Trophoblast cell (in vitro differentiated cells and primary cell): Measurements from ENCODE around the gene KRT3.

Experiments used
- DNase-seq, 2 donors: peaks; one replicate each; pipeline ENCODE4 v3.0.0-alpha.2; 2016
- H2AFZ ChIP-seq: 2 replicates; pipeline ENCODE4 v1.6.1; 2013; ENCODE audit warnings: low read length, moderate library complexity, mild to moderate bottlenecking; ENCODE audit not compliant: insufficient read depth, poor library complexity
- H2AK5ac ChIP-seq: 2 replicates; pipeline ENCODE4 v1.6.1; 2013; ENCODE audit warnings: mild to moderate bottlenecking, low read length
- H2BK120ac ChIP-seq: 2 replicates; pipeline ENCODE4 v1.6.1; 2013; ENCODE audit warnings: low read length, mild to moderate bottlenecking, moderate library complexity; ENCODE audit not compliant: insufficient read depth, poor library complexity
- H2BK12ac ChIP-seq: 2 replicates; pipeline ENCODE4 v1.6.1; 2013; ENCODE audit warnings: mild to moderate bottlenecking, low read length, moderate library complexity
- H2BK5ac ChIP-seq: 2 replicates; pipeline ENCODE4 v1.6.1; 2013; ENCODE audit warnings: low read length, low read depth, moderate library complexity, mild to moderate bottlenecking; ENCODE audit not compliant: poor library complexity
- H3K14ac ChIP-seq: 2 replicates; pipeline ENCODE4 v1.6.1; 2013; ENCODE audit warnings: mild to moderate bottlenecking, low read length
- H3K18ac ChIP-seq: 2 replicates; pipeline ENCODE4 v1.6.1; 2013; ENCODE audit warnings: mild to moderate bottlenecking, low read length
- H3K23ac ChIP-seq: 2 replicates; pipeline ENCODE4 v1.6.1; 2013; ENCODE audit warnings: low read length
- H3K27ac ChIP-seq: 2 replicates; pipeline ENCODE4 v1.5.1; 2013; ENCODE audit warnings: low read depth, mild to moderate bottlenecking, inconsistent platforms, low read length, moderate library complexity
- H3K27me3 ChIP-seq: 2 replicates; pipeline ENCODE4 v1.6.1; 2013; ENCODE audit warnings: inconsistent platforms, mild to moderate bottlenecking, low read length, moderate library complexity; ENCODE audit not compliant: insufficient read depth
- H3K36me3 ChIP-seq, 2 experiments: 1 replicate in 1 of 2; 2 replicates in 1 of 2; pipeline ENCODE4 v1.6.1; 2013; ENCODE audit warnings: low read length in 2 of 2, mild to moderate bottlenecking in 2 of 2, moderate library complexity in 1 of 2; ENCODE audit not compliant: insufficient read depth in 2 of 2, control insufficient read depth in 1 of 2
- H3K4ac ChIP-seq: 2 replicates; pipeline ENCODE4 v1.6.1; 2013; ENCODE audit warnings: low read depth, mild to moderate bottlenecking, low read length, moderate library complexity
- H3K4me1 ChIP-seq, 2 experiments: 1 replicate in 1 of 2; 2 replicates in 1 of 2; pipeline ENCODE4 v1.6.1; 2013; ENCODE audit warnings: low read length in 2 of 2, mild to moderate bottlenecking in 2 of 2, moderate library complexity in 1 of 2; ENCODE audit not compliant: insufficient read depth in 2 of 2, control insufficient read depth in 1 of 2
- H3K4me2 ChIP-seq: 2 replicates; pipeline ENCODE4 v1.6.1; 2013; ENCODE audit warnings: inconsistent platforms, mild to moderate bottlenecking, low read length, moderate library complexity
- H3K4me3 ChIP-seq: 2 replicates; pipeline ENCODE4 v1.5.1; 2013; ENCODE audit warnings: mild to moderate bottlenecking, low read depth, low read length, inconsistent platforms
- H3K79me1 ChIP-seq: one replicate; pipeline ENCODE4 v1.6.1; 2013; ENCODE audit warnings: low read length
- H3K79me2 ChIP-seq: 2 replicates; pipeline ENCODE4 v1.6.1; 2013; ENCODE audit warnings: low read length, mild to moderate bottlenecking; ENCODE audit not compliant: control insufficient read depth, insufficient read depth, poor library complexity
- H3K9ac ChIP-seq: 2 replicates; pipeline ENCODE4 v1.6.1; 2013; ENCODE audit warnings: mild to moderate bottlenecking, low read length
- H3K9me3 ChIP-seq: 2 replicates; pipeline ENCODE4 v1.6.1; 2013; ENCODE audit warnings: low read depth, mild to moderate bottlenecking, control low read depth, inconsistent platforms, low read length; ENCODE audit not compliant: insufficient read depth
- H4K12ac ChIP-seq: 2 replicates; pipeline ENCODE4 v1.6.1; 2013; ENCODE audit warnings: low read depth, mild to moderate bottlenecking, low read length, moderate library complexity
- H4K8ac ChIP-seq: 2 replicates; pipeline ENCODE4 v1.6.1; 2013; ENCODE audit warnings: low read depth, mild to moderate bottlenecking, low read length, moderate library complexity
- H4K91ac ChIP-seq: one replicate; pipeline ENCODE4 v1.6.1; 2013; ENCODE audit warnings: low read depth, mild to moderate bottlenecking, low read length, moderate library complexity
- WGBS: extraction: QIAGEN DNeasy Blood & Tissue Kit; methylation state at CpG from one replicate; pipeline ENCODE4 v1.1.7; 2013; ENCODE audit warnings: missing lambda C conversion rate; ENCODE audit not compliant: insufficient read length, insufficient coverage; ENCODE audit errors: extremely low coverage; 5-methylcytosine and 5-hydroxymethylcytosine counted together

Gene KRT3

DNA sequence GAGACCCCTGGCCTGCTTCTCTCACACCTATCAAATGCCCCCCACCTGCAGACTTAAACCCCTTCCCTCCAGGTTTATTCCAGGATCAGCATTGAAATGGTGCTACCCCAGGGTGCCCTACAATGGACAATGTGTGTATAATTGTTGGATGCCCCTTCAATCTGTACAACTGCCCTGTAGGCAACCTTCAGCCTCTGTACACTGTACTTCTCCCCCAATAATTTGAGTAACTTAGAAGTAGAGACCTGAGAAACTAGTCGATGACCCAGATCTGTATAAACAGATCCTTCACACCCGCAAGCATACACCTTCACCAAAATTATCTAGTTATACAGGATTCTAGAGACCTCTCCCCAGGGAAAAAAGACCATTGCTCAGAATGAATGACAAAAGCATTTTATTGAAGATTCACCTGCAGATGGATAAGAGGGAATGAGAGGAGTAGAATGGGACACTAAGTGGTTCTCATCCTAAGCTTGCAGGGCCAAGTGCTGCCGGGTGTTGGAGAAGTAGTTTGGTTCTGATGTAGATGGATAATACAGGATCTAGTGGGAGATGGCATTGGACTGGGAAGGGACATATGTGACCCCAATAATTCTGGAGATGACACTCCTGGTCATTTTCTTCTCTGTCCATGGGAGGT is 10.4 kb upstream of the KRT3 start:
- Histone ChIP-seq H2BK12ac (no peak overlapping the region), H3K4me1 (no peaks in the 10 kb centered on the region), H2BK120ac (no peak overlapping the region), H3K4ac (no peak overlapping the region), H3K79me2 (no peaks in the 10 kb centered on the region), H4K12ac (no peak overlapping the region), H2BK5ac (no peak overlapping the region), H3K18ac (no peak overlapping the region), H2AK5ac (no peak overlapping the region), H3K79me1 (no peaks in the 10 kb centered on the region), H3K27ac (no peak overlapping the region), H3K36me3 (no peaks in the 10 kb centered on the region), H3K23ac (no peak overlapping the region), H3K4me3 (no peak overlapping the region), H3K4me2 (no peak overlapping the region), H3K9me3 (peaks cover 4% of the 10 kb centered on the region), H3K14ac (no peak overlapping the region), H4K91ac (no peak overlapping the region), H3K27me3 (no peaks in the 10 kb centered on the region), H2AFZ (no peak overlapping the region), H4K8ac (no peak overlapping the region), H3K9ac (no peak overlapping the region)
- no CpG with 5 or more reads among the region's 3 CpGs for WGBS
- no peak for DNase-seq

DNA sequence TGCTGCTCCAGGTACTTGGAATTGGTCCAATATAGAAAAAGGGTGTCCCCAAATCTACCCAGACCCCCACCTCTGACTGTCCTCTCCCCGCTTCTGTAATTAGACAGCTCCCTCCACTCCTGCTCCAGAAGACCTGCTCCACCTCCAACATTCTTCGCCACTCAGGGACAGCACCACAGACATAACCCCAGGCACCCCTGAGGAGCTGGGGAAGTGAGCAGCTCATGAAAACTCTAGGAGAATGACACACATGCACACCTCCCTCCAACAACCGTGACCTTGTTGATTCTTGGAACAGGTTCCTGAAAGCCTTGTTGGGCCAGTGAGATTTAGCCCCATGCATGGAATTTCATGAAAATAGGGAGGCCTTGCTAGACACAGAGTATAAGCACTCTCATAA is 9.8 kb upstream of the KRT3 start:
- Histone ChIP-seq H3K4me1 (no peaks in the 10 kb centered on the region), H4K91ac (no peak overlapping the region), H3K4ac (no peak overlapping the region), H3K79me1 (no peaks in the 10 kb centered on the region), H3K4me3 (no peak overlapping the region), H2BK5ac (no peak overlapping the region), H4K12ac (no peak overlapping the region), H3K4me2 (no peak overlapping the region), H2AK5ac (no peak overlapping the region), H3K14ac (no peak overlapping the region), H2AFZ (no peak overlapping the region), H3K9me3 (peaks cover 4% of the 10 kb centered on the region), H2BK12ac (no peak overlapping the region), H2BK120ac (no peak overlapping the region), H4K8ac (no peak overlapping the region), H3K79me2 (no peaks in the 10 kb centered on the region), H3K27ac (no peak overlapping the region), H3K18ac (no peak overlapping the region), H3K23ac (no peak overlapping the region), H3K9ac (no peak overlapping the region), H3K27me3 (no peaks in the 10 kb centered on the region), H3K36me3 (no peaks in the 10 kb centered on the region)
- no CpG with 5 or more reads among the region's 3 CpGs for WGBS
- DNase-seq: no peak

DNA sequence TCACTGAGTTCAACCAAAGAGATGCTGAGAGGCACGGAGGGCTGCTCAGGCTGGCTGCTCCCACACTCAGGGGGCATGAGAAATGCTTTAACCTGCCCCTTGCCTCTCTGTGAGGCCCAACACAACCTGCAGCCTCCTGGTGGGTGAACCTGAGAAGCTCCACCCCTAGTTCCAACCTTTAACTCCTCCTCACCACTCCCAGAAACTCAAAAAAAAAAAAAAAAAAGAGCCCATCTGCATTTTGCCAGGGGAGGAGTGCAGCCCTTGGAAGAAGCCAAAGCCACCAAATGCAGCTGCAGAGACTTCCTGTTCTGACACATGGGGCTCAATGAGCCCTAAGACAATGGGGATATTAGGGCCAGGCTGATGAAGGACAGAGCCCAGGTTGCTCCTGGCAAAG is 9.1 kb upstream of the KRT3 start:
- H2BK5ac ChIP-seq: no peak overlapping the region
- no peaks in the 10 kb centered on the region for H3K4me1 ChIP-seq
- no peak overlapping the region for H3K4me3 ChIP-seq
- H3K79me1 ChIP-seq: no peaks in the 10 kb centered on the region
- WGBS: no CpG with 5 or more reads among the region's 1 CpG
- no peak overlapping the region for H4K12ac ChIP-seq
- H4K8ac ChIP-seq: no peak overlapping the region
- no peaks in the 10 kb centered on the region for H3K36me3 ChIP-seq
- H3K4me2 ChIP-seq: no peak overlapping the region
- H3K27ac ChIP-seq: no peak overlapping the region
- H3K9me3 ChIP-seq: peaks cover 4% of the 10 kb centered on the region
- H3K79me2 ChIP-seq: no peaks in the 10 kb centered on the region
- H3K4ac ChIP-seq: no peak overlapping the region
- H2BK120ac ChIP-seq: no peak overlapping the region
- no peak overlapping the region for H2BK12ac ChIP-seq
- no peak overlapping the region for H2AFZ ChIP-seq
- no peak overlapping the region for H2AK5ac ChIP-seq
- no peak overlapping the region for H3K14ac ChIP-seq
- H3K18ac ChIP-seq: no peak overlapping the region
- DNase-seq: no peak
- no peak overlapping the region for H3K23ac ChIP-seq
- no peak overlapping the region for H3K9ac ChIP-seq
- H4K91ac ChIP-seq: no peak overlapping the region
- H3K27me3 ChIP-seq: no peaks in the 10 kb centered on the region

DNA sequence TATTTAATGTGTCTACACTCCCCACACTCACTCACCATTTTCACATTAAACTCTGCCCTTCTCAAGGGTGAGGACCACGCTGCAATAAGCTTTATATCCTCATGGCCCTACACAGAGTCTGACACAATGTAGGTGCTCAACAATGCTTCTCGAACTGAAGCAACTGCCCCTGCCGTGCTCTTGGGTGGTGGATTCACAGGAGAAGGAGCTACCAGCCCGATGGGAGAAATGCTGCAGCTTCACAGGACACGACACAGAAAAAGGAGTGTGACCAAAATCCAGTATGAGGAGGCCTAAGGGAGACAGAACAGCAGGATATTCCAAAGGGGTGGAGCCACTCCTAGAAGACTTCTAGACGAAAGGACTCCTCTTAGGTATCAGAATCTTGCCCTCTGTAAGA is 6.5 kb upstream of the KRT3 start:
- Histone ChIP-seq H3K9ac (no peak overlapping the region), H2AFZ (no peak overlapping the region), H3K4me2 (no peak overlapping the region), H3K36me3 (no peaks in the 10 kb centered on the region), H3K27me3 (no peaks in the 10 kb centered on the region), H3K23ac (no peak overlapping the region), H2AK5ac (no peak overlapping the region), H3K4me3 (no peak overlapping the region), H2BK5ac (no peak overlapping the region), H4K12ac (no peak overlapping the region), H3K14ac (no peak overlapping the region), H3K18ac (no peak overlapping the region), H4K91ac (no peak overlapping the region), H3K79me2 (no peaks in the 10 kb centered on the region), H3K27ac (no peak overlapping the region), H3K4me1 (no peaks in the 10 kb centered on the region), H3K4ac (no peak overlapping the region), H3K79me1 (no peaks in the 10 kb centered on the region), H4K8ac (no peak overlapping the region), H3K9me3 (peaks cover 1% of the 10 kb centered on the region), H2BK120ac (no peak overlapping the region), H2BK12ac (no peak overlapping the region)
- WGBS: no CpG with 5 or more reads among the region's 6 CpGs
- no peak for DNase-seq
